Duodenal mucosa (tissue), 2 donors: ENCODE measurements around the gene ST7.

Experiments used
- H3K27ac ChIP-seq: one replicate; pipeline ENCODE4 v1.7.0; 2013; ENCODE audit warnings: low read depth, low read length
- H3K27me3 ChIP-seq, 2 donors: one replicate each; pipeline ENCODE4 v1.7.0; 2013; ENCODE audit warnings: low read length in 2 of 2, control low read depth in 1 of 2; ENCODE audit not compliant: insufficient read depth in 2 of 2, control insufficient read depth in 1 of 2
- H3K36me3 ChIP-seq, 2 donors: one replicate each; pipeline ENCODE4 v1.7.0; 2013; ENCODE audit warnings: low read length in 2 of 2, control low read depth in 1 of 2; ENCODE audit not compliant: insufficient read depth in 2 of 2, control insufficient read depth in 1 of 2
- H3K4me1 ChIP-seq, 2 donors: one replicate each; pipeline ENCODE4 v1.7.0; 2013; ENCODE audit warnings: low read length in 2 of 2, control low read depth in 1 of 2; ENCODE audit not compliant: insufficient read depth in 2 of 2, control insufficient read depth in 1 of 2
- H3K4me3 ChIP-seq, 2 donors: one replicate each; pipeline ENCODE4 v1.7.0; 2013; ENCODE audit warnings: low read length in 2 of 2, low read depth in 1 of 2
- H3K9ac ChIP-seq, 2 donors: one replicate each; pipeline ENCODE4 v1.7.0; 2013; ENCODE audit warnings: low read length in 2 of 2, low read depth in 1 of 2
- H3K9me3 ChIP-seq, 2 donors: one replicate each; pipeline ENCODE4 v1.7.0; 2013; ENCODE audit warnings: low read length in 2 of 2, control low read depth in 1 of 2; ENCODE audit not compliant: control insufficient read depth in 1 of 2

The ST7 gene

GRCh38 chr7:117216436-117217069, 263.3 kb downstream of the ST7 start:
- Histone ChIP-seq H3K9ac (no peak overlapping the region), H3K4me3 (no peak overlapping the region), H3K4me1 (no peaks in the 10 kb centered on the region), H3K27ac (no peak overlapping the region), H3K27me3 (no peaks in the 10 kb centered on the region), H3K36me3 (peaks cover 6 to 7% of the 10 kb centered on the region in 2 donors), H3K9me3 (no peaks in the 10 kb centered on the region)

GRCh38 chr7:117217106-117218035, 264.1 kb downstream of the ST7 start:
- no peaks in the 10 kb centered on the region for H3K4me1 ChIP-seq
- no peak overlapping the region for H3K27ac ChIP-seq
- H3K36me3 ChIP-seq = peaks cover 8 to 12% of the 10 kb centered on the region in 2 donors
- no peak overlapping the region for H3K4me3 ChIP-seq
- no peaks in the 10 kb centered on the region for H3K27me3 ChIP-seq
- H3K9ac ChIP-seq = no peak overlapping the region
- no peaks in the 10 kb centered on the region for H3K9me3 ChIP-seq

GRCh38 chr7:117218700-117219099, 265.4 kb downstream of the ST7 start:
- H3K36me3 ChIP-seq = peaks cover 8 to 20% of the 10 kb centered on the region in 2 donors
- no peak overlapping the region for H3K4me3 ChIP-seq
- H3K27ac ChIP-seq = no peak overlapping the region
- no peak overlapping the region for H3K9ac ChIP-seq
- H3K4me1 ChIP-seq = no peaks in the 10 kb centered on the region
- H3K27me3 ChIP-seq = no peaks in the 10 kb centered on the region
- H3K9me3 ChIP-seq = no peaks in the 10 kb centered on the region

GRCh38 chr7:117219485-117219884, 266.2 kb downstream of the ST7 start:
- H3K9me3 ChIP-seq = no peaks in the 10 kb centered on the region
- no peak overlapping the region for H3K27ac ChIP-seq
- H3K4me3 ChIP-seq = no peak overlapping the region
- no peaks in the 10 kb centered on the region for H3K4me1 ChIP-seq
- H3K9ac ChIP-seq = no peak overlapping the region
- peaks cover 8 to 20% of the 10 kb centered on the region in 2 donors for H3K36me3 ChIP-seq
- no peaks in the 10 kb centered on the region for H3K27me3 ChIP-seq

- no peaks in the 10 kb centered on the region for H3K4me1 ChIP-seq
- peaks cover 8 to 20% of the 10 kb centered on the region in 2 donors for H3K36me3 ChIP-seq
- H3K27me3 ChIP-seq = no peaks in the 10 kb centered on the region
- no peak overlapping the region for H3K4me3 ChIP-seq
- no peaks in the 10 kb centered on the region for H3K9me3 ChIP-seq
- H3K27ac ChIP-seq = no peak overlapping the region
- no peak overlapping the region for H3K9ac ChIP-seq
Measured at GRCh38 chr7:117220836-117221235, 267.5 kb downstream of the ST7 start.

- Histone ChIP-seq H3K9me3 (no peaks in the 10 kb centered on the region), H3K36me3 (peaks cover 3 to 18% of the 10 kb centered on the region in 2 donors), H3K4me3 (no peak overlapping the region), H3K9ac (no peak overlapping the region), H3K27ac (no peak overlapping the region), H3K4me1 (no peaks in the 10 kb centered on the region), H3K27me3 (no peaks in the 10 kb centered on the region)
Measured at GRCh38 chr7:117225536-117225935, 272.2 kb downstream of the ST7 start.

GRCh38 chr7:117227091-117227490, 273.8 kb downstream of the ST7 start:
- Histone ChIP-seq H3K4me1 (no peaks in the 10 kb centered on the region), H3K27ac (no peak overlapping the region), H3K4me3 (no peak overlapping the region), H3K9me3 (no peaks in the 10 kb centered on the region), H3K36me3 (peaks cover under 1 to 11% of the 10 kb centered on the region in 2 donors), H3K9ac (no peak overlapping the region), H3K27me3 (no peaks in the 10 kb centered on the region)

- H3K27ac ChIP-seq = no peak overlapping the region
- no peaks in the 10 kb centered on the region for H3K9me3 ChIP-seq
- no peak overlapping the region for H3K9ac ChIP-seq
- H3K27me3 ChIP-seq = no peaks in the 10 kb centered on the region
- no peak overlapping the region for H3K4me3 ChIP-seq
- no peaks in the 10 kb centered on the region for H3K4me1 ChIP-seq
- peaks cover 0 to 4% of the 10 kb centered on the region in 2 donors for H3K36me3 ChIP-seq
Measured at GRCh38 chr7:117229350-117229749, 276.0 kb downstream of the ST7 start.

- Histone ChIP-seq H3K27me3 (no peaks in the 10 kb centered on the region), H3K27ac (no peak overlapping the region), H3K9me3 (no peaks in the 10 kb centered on the region), H3K9ac (no peak overlapping the region), H3K4me1 (no peaks in the 10 kb centered on the region), H3K36me3 (peaks cover 0 to 4% of the 10 kb centered on the region in 2 donors), H3K4me3 (no peak overlapping the region)
Measured at GRCh38 chr7:117230276-117231046, 277.2 kb downstream of the ST7 start.

- H3K4me1 ChIP-seq = no peaks in the 10 kb centered on the region
- H3K9me3 ChIP-seq = no peaks in the 10 kb centered on the region
- H3K27ac ChIP-seq = no peak overlapping the region
- no peak overlapping the region for H3K4me3 ChIP-seq
- peaks cover 0 to 4% of the 10 kb centered on the region in 2 donors for H3K36me3 ChIP-seq
- H3K27me3 ChIP-seq = no peaks in the 10 kb centered on the region
- no peak overlapping the region for H3K9ac ChIP-seq
Measured at GRCh38 chr7:117231047-117231359, 277.7 kb downstream of the ST7 start.
